Measurements from ENCODE around the gene ERN1.

- TF ChIP-seq CTCF (conservative IDR thresholded peaks at IDR 0.05; ENCODE audit: low read depth, low read length) (no peak), EZH2 (IDR thresholded peaks at IDR 0.05; ENCODE audit: low read length, unreplicated experiment) (no peak)
These were observed 27.1 kb downstream of the ERN1 start for GRCh38 chr17:64102627-64103390.

Data from PC-3 (cell line).